Endothelial cell (in vitro differentiated cells): ENCODE data around the gene TLE5. TPM values are rescaled to one million over a fixed set of nuclear protein-coding genes. Genes with fewer than 3 reads are reported as not detected.

Source experiments
- DNase-seq: peaks from one replicate; pipeline ENCODE4 v3.0.0; 2021; ENCODE audit warnings: low spot score
- H3K27ac Mint-ChIP-seq: one replicate; pipeline ENCODE4 v1.8.0; 2021; ENCODE audit warnings: mixed read lengths, inconsistent platforms; ENCODE audit not compliant: unreplicated experiment
- H3K27me3 Mint-ChIP-seq: one replicate; pipeline ENCODE4 v1.8.0; 2021; ENCODE audit warnings: mild to moderate bottlenecking, moderate library complexity, mixed read lengths, inconsistent platforms; ENCODE audit not compliant: unreplicated experiment
- H3K36me3 Mint-ChIP-seq: one replicate; pipeline ENCODE4 v1.8.0; 2021; ENCODE audit warnings: mild to moderate bottlenecking, low read depth, mixed read lengths, inconsistent platforms; ENCODE audit not compliant: unreplicated experiment
- H3K4me1 Mint-ChIP-seq: one replicate; pipeline ENCODE4 v1.8.0; 2021; ENCODE audit warnings: mild to moderate bottlenecking, mixed read lengths, inconsistent platforms; ENCODE audit not compliant: unreplicated experiment
- H3K4me3 Mint-ChIP-seq: one replicate; pipeline ENCODE4 v1.8.0; 2021; ENCODE audit warnings: mild to moderate bottlenecking, mixed read lengths, inconsistent platforms; ENCODE audit not compliant: unreplicated experiment
- H3K9me3 Mint-ChIP-seq: one replicate; pipeline ENCODE4 v1.8.0; 2021; ENCODE audit warnings: mixed read lengths, inconsistent platforms; ENCODE audit not compliant: unreplicated experiment
- long read RNA-seq: library from polyadenylated mRNA; unstranded; transcript quantifications from one replicate; pipeline ENCODE4 v2.0.0, GENCODE V29; 2020; ENCODE audit not compliant: unreplicated experiment
- total RNA-seq: library from RNA; stranded (reverse); fragmentation: NEBNext Ultra II Directional; extraction: Animal tissue kit (Norgen Biotek cat#: 25700); gene quantifications from one replicate; pipeline ENCODE4 v1.2.1, GENCODE V29; 2021; ENCODE audit not compliant: unreplicated experiment
- TF ChIP-seq, protein P1 (sequence below): fragments of 200-600 bp; sonication (generic); IDR thresholded peaks from one replicate; pipeline ENCODE4 v1.5.0; 2021; ENCODE audit warnings: antibody characterized with exemption; ENCODE audit not compliant: unreplicated experiment

The TLE5 gene, protein sequence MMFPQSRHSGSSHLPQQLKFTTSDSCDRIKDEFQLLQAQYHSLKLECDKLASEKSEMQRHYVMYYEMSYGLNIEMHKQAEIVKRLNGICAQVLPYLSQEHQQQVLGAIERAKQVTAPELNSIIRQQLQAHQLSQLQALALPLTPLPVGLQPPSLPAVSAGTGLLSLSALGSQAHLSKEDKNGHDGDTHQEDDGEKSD
- 343 TPM for total RNA-seq
- long read RNA-seq, transcript AES-202 (7 exons, 1,608 nt): major isoform, 22 of 41 reads
- long read RNA-seq, partial matches to known transcripts: 3 of 41 reads
- long read RNA-seq, other reads (novel, unspliced or antisense): 11 of 41 reads

GRCh38 chr19:3062165-3063105 is at the start of gene TLE5:
TLE5 (minus strand) TSS chr19:3062495; CDS start chr19:3062200, 295 bp downstream.
- TF ChIP-seq, protein P1, sequence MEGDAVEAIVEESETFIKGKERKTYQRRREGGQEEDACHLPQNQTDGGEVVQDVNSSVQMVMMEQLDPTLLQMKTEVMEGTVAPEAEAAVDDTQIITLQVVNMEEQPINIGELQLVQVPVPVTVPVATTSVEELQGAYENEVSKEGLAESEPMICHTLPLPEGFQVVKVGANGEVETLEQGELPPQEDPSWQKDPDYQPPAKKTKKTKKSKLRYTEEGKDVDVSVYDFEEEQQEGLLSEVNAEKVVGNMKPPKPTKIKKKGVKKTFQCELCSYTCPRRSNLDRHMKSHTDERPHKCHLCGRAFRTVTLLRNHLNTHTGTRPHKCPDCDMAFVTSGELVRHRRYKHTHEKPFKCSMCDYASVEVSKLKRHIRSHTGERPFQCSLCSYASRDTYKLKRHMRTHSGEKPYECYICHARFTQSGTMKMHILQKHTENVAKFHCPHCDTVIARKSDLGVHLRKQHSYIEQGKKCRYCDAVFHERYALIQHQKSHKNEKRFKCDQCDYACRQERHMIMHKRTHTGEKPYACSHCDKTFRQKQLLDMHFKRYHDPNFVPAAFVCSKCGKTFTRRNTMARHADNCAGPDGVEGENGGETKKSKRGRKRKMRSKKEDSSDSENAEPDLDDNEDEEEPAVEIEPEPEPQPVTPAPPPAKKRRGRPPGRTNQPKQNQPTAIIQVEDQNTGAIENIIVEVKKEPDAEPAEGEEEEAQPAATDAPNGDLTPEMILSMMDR: no peak
- peaks cover 13% of the 10 kb centered on the region for H3K36me3 Mint-ChIP-seq
- peaks cover 6% of the 10 kb centered on the region for H3K4me1 Mint-ChIP-seq
- H3K9me3 Mint-ChIP-seq: no peaks in the 10 kb centered on the region
- H3K27ac Mint-ChIP-seq: peak within 1 kb of the TSS; percentile 77
- peaks cover 7% of the 10 kb centered on the region for H3K27me3 Mint-ChIP-seq
- DNase-seq: peak; percentile 62
- H3K4me3 Mint-ChIP-seq: peak within 1 kb of the TSS; percentile 83

GRCh38 chr19:3111586-3112247 is 49.4 kb upstream of the TLE5 start:
- H3K36me3 Mint-ChIP-seq: peaks cover 3% of the 10 kb centered on the region
- H3K9me3 Mint-ChIP-seq: no peaks in the 10 kb centered on the region
- TF ChIP-seq, protein P1: no peak
- peaks cover 13% of the 10 kb centered on the region for H3K27me3 Mint-ChIP-seq
- peak overlapping the region; percentile 51 for H3K4me3 Mint-ChIP-seq
- peak overlapping the region; percentile 30 for H3K27ac Mint-ChIP-seq
- DNase-seq: no peak
- H3K4me1 Mint-ChIP-seq: peaks cover 6% of the 10 kb centered on the region

DNA sequence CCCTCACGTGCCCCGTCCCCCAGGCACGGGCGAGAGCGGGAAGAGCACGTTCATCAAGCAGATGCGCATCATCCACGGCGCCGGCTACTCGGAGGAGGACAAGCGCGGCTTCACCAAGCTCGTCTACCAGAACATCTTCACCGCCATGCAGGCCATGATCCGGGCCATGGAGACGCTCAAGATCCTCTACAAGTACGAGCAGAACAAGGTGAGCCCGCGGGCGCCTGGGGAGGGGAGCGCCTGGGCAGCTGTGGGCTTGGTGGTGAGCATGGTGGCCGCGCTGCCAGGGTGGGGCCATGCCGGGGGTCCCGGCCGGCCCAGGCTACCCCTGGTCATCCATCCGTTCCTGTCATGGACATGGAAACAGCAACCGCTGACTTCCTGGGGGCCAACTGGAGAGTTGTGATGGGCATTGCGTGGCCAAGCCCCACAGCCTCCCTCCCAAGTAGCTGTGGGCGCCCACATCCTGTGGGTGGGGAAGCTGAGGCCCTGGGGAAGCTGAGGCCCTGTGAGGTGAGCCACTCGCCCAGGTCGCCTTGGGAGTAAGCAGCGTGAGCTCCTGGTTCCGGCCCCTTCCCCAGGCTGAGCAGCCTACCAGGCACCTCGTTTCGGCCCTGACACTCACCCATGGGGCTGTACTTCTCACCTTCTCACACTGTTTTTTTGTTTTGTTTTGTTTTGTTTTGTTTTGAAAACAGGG is 48.0 kb upstream of the TLE5 start:
- no peak overlapping the region for H3K4me3 Mint-ChIP-seq
- peaks cover 3% of the 10 kb centered on the region for H3K36me3 Mint-ChIP-seq
- DNase-seq: no peak
- H3K9me3 Mint-ChIP-seq: no peaks in the 10 kb centered on the region
- no peak overlapping the region for H3K27ac Mint-ChIP-seq
- H3K27me3 Mint-ChIP-seq: peaks cover 18% of the 10 kb centered on the region
- TF ChIP-seq, protein P1: no peak
- H3K4me1 Mint-ChIP-seq: peaks cover 6% of the 10 kb centered on the region

DNA sequence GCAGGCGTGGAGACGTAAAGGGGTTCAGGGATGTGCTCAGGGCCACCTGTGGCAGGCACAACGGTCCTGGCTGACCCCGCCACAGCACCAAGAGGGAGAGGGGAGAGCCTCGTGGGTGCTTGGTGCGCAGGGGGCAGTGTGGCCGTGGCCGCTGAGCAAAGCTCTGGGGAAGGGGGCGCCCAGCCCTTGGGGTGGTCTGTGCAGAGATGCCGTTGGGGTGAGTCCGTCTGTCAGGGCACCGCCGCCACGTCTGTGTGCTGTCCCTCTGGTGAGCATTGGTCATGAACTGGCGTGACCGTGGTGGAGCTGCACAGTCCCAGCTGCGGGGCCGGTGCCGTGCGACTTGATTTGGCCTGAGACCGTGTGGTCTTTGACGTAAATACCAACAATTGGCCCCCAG is 47.2 kb upstream of the TLE5 start:
- no peak for DNase-seq
- H3K4me3 Mint-ChIP-seq: no peak overlapping the region
- TF ChIP-seq, protein P1: no peak
- no peaks in the 10 kb centered on the region for H3K9me3 Mint-ChIP-seq
- peaks cover 17% of the 10 kb centered on the region for H3K27me3 Mint-ChIP-seq
- peaks cover 3% of the 10 kb centered on the region for H3K36me3 Mint-ChIP-seq
- H3K27ac Mint-ChIP-seq: no peak overlapping the region
- H3K4me1 Mint-ChIP-seq: peaks cover 6% of the 10 kb centered on the region
